Measurements from ENCODE around the gene MBTD1. TPM values are rescaled to one million over a fixed set of nuclear protein-coding genes. Genes with fewer than 3 reads are reported as not detected.

MBTD1 gene
- total and polyA plus RNA-seq, 9 of the 15 experiments (the other 6 are each of a cell fraction or from before 2014, with no cell fraction given), result 2.1 to 26.3 (median 13.3) TPM

DNA sequence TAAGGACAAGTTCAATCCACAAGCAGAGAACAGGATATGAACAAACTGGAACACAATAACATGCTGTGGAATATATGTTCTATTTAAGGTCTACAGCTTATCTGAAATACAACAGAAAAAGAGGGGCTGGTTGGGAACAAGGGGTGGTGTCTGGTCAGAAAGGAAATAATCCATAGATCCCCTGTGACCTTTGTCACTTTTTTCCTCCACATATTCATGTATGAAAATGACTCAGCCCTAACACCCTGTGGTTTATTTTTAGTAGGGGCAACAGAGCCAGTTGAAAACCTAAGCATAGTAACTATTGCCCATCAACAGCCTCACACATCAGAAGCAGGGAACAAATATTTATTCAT lies 126.9 kb downstream of the MBTD1 start:
- CTCF ChIA-PET (ENCODE audit: low intra/inter-chr PET ratio), result no interaction called here
- TF ChIP-seq TSC22D4 (tag; IDR thresholded peaks at IDR 0.05) (no peak), BHLHE40 (IDR thresholded peaks at IDR 0.05; ENCODE audit: low read length) (no peak), LEF1 (IDR thresholded peaks at IDR 0.05) (0 out of 2 replicates have a peak, but pooled peaks have one; percentile 15), ZNF23 (CRISPR knock-in tag; IDR thresholded peaks at IDR 0.05) (no peak), NFE2 (IDR thresholded peaks at IDR 0.05; ENCODE audit: low read depth) (peak; percentile 53), TCF7L2 (IDR thresholded peaks at IDR 0.05; ENCODE audit: low read depth, low read length) (no peak), C11orf30 (IDR thresholded peaks at IDR 0.05; ENCODE audit: low read depth) (peak; percentile 15; the same call in 1 of the 2 replicates), MAFF (IDR thresholded peaks at IDR 0.05; ENCODE audit: low read length) (peak; percentile 8; the same call in 1 of the 2 replicates), JUN (IDR thresholded peaks at IDR 0.05; ENCODE audit: borderline replicate concordance, low read depth, low read length) (0 out of 2 replicates have a peak, but pooled peaks have one; percentile 27), JUN (CRISPR knock-in tag; IDR thresholded peaks at IDR 0.05; ENCODE audit: borderline replicate concordance) (no peak), ZNF408 (CRISPR knock-in tag; IDR thresholded peaks at IDR 0.05; ENCODE audit: low read depth) (no peak), DPF2 (IDR thresholded peaks at IDR 0.05) (0 out of 2 replicates have a peak, but pooled peaks have one; percentile 30), MEF2A (IDR thresholded peaks at IDR 0.05; ENCODE audit: control insufficient read depth, low read depth, low read length) (peak; percentile 26; the same call in 1 of the 2 replicates), JUND (IDR thresholded peaks at IDR 0.05; ENCODE audit: borderline replicate concordance, low read depth, low read length) (peak; percentile 43; the same call in 1 of the 2 replicates), JUND (tag; IDR thresholded peaks at IDR 0.05; ENCODE audit: borderline replicate concordance, low read depth, low read length) (no peak)
- TF ChIP-seq, protein P1, sequence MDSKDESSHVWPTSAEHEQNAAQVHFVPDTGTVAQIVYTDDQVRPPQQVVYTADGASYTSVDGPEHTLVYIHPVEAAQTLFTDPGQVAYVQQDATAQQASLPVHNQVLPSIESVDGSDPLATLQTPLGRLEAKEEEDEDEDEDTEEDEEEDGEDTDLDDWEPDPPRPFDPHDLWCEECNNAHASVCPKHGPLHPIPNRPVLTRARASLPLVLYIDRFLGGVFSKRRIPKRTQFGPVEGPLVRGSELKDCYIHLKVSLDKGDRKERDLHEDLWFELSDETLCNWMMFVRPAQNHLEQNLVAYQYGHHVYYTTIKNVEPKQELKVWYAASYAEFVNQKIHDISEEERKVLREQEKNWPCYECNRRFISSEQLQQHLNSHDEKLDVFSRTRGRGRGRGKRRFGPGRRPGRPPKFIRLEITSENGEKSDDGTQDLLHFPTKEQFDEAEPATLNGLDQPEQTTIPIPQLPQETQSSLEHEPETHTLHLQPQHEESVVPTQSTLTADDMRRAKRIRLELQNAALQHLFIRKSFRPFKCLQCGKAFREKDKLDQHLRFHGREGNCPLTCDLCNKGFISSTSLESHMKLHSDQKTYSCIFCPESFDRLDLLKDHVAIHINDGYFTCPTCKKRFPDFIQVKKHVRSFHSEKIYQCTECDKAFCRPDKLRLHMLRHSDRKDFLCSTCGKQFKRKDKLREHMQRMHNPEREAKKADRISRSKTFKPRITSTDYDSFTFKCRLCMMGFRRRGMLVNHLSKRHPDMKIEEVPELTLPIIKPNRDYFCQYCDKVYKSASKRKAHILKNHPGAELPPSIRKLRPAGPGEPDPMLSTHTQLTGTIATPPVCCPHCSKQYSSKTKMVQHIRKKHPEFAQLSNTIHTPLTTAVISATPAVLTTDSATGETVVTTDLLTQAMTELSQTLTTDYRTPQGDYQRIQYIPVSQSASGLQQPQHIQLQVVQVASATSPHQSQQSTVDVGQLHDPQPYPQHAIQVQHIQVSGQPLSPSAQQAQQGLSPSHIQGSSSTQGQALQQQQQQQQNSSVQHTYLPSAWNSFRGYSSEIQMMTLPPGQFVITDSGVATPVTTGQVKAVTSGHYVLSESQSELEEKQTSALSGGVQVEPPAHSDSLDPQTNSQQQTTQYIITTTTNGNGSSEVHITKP (IDR thresholded peaks at IDR 0.05; ENCODE audit: partially characterized antibody), result peak; percentile 56
- TF ChIP-seq, protein P2, sequence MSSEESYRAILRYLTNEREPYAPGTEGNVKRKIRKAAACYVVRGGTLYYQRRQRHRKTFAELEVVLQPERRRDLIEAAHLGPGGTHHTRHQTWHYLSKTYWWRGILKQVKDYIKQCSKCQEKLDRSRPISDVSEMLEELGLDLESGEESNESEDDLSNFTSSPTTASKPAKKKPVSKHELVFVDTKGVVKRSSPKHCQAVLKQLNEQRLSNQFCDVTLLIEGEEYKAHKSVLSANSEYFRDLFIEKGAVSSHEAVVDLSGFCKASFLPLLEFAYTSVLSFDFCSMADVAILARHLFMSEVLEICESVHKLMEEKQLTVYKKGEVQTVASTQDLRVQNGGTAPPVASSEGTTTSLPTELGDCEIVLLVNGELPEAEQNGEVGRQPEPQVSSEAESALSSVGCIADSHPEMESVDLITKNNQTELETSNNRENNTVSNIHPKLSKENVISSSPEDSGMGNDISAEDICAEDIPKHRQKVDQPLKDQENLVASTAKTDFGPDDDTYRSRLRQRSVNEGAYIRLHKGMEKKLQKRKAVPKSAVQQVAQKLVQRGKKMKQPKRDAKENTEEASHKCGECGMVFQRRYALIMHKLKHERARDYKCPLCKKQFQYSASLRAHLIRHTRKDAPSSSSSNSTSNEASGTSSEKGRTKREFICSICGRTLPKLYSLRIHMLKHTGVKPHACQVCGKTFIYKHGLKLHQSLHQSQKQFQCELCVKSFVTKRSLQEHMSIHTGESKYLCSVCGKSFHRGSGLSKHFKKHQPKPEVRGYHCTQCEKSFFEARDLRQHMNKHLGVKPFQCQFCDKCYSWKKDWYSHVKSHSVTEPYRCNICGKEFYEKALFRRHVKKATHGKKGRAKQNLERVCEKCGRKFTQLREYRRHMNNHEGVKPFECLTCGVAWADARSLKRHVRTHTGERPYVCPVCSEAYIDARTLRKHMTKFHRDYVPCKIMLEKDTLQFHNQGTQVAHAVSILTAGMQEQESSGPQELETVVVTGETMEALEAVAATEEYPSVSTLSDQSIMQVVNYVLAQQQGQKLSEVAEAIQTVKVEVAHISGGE (CRISPR knock-in tag; IDR thresholded peaks at IDR 0.05), result 0 out of 6 replicates have a peak, but pooled peaks of 1 of the 3 experiments have one; percentile 26

More for the DNA sequence above, 126.9 kb downstream of the MBTD1 start:
- H3K79me2 ChIP-seq (ENCODE audit: control insufficient read depth, insufficient read depth, low read length), result no peaks in the 10 kb centered on the region
- intact Hi-C loops (cut with micrococcal nuclease), result no loop called here
- POLR2A ChIA-PET, result interaction anchor here (1.4 to 2.1 kb wide), 2 partner anchors 12 to 20 kb away, joined by 5 to 7 read pairs; partner anchors contain the start of genes NME1 and SPAG9
- no peaks in the 10 kb centered on the region for H3K36me3 ChIP-seq (ENCODE audit: control insufficient read depth, insufficient read depth, low read length)
- H3K27me3 ChIP-seq (ENCODE audit: control insufficient read depth in 2 of 2, insufficient read depth in 2 of 2, low read length in 2 of 2), result no peaks in the 10 kb centered on the region
- in situ Hi-C loops (cut with MboI), result no loop called here
- H3K27ac ChIP-seq (ENCODE audit: extremely low read depth, low read depth, low read length), result peak overlapping the region; percentile 32; the same call in 1 of the 3 replicates
- no peaks in the 10 kb centered on the region for H4K20me1 ChIP-seq (replicated peaks; ENCODE audit: control insufficient read depth, insufficient read depth, low read length)
- FAIRE-seq, result no peak
- peak; percentile 55 for ATAC-seq
- H2AFZ ChIP-seq (ENCODE audit: low read depth, low read length), result peak overlapping the region; percentile 82
- H3K9me3 ChIP-seq (replicated peaks; ENCODE audit: control insufficient read depth, insufficient read depth, low read depth, low read length), result no peaks in the 10 kb centered on the region
- H3K9ac ChIP-seq (ENCODE audit: insufficient read depth in 1 of 2, low read depth in 2 of 2, low read length in 2 of 2), result peak overlapping the region in 1 of 2 experiments; percentile 9; a peak in 2 of 4 replicates
- peaks cover 0 to 11% of the 10 kb centered on the region in 2 experiments; a peak in 3 of 5 replicates for H3K4me1 ChIP-seq (replicated peaks in 1 of 2; ENCODE audit: control insufficient read depth in 2 of 2, insufficient read depth in 2 of 2, low read length in 2 of 2)
- H3K4me2 ChIP-seq (ENCODE audit: insufficient read depth, low read length), result peak overlapping the region; percentile 19; the same call in 1 of the 2 replicates
- peak in 3 of 4 experiments; percentile 21 to 33 (median 29) for DNase-seq (ENCODE audit: extremely low read depth in 1 of 4, low spot score in 3 of 4)
- no peak overlapping the region for H3K4me3 ChIP-seq
- H3K9me1 ChIP-seq (ENCODE audit: control insufficient read depth, insufficient read depth, low read length), result no peaks in the 10 kb centered on the region
- BruUV-seq (replicated peaks), result no TSS peak
